Kidney epithelial cell (primary cell): ENCODE results near the gene HSPD1. TPM values are rescaled to one million over a fixed set of nuclear protein-coding genes. Genes with fewer than 3 reads are reported as not detected.
"Not testable (repeated sequence)": the region's sequence is repeated elsewhere in the genome, so short reads cannot be mapped to it uniquely, and the experiment has no call there.

Experiments used
- DNase-seq: peaks from one replicate; pipeline ENCODE4 v3.0.0-alpha.2; 2010; ENCODE audit warnings: low read depth
- H3K27me3 ChIP-seq: 2 replicates; pipeline ENCODE4 v1.6.0; 2011; ENCODE audit warnings: low read length; ENCODE audit not compliant: control insufficient read depth, insufficient read depth
- H3K36me3 ChIP-seq: 2 replicates; pipeline ENCODE4 v1.5.1; 2011; ENCODE audit warnings: low read length; ENCODE audit not compliant: control insufficient read depth, insufficient read depth
- H3K4me3 ChIP-seq: 2 replicates; pipeline ENCODE4 v1.5.1; 2011; ENCODE audit warnings: low read depth, mild to moderate bottlenecking, control low read depth, low read length
- CTCF ChIP-seq: IDR thresholded peaks from 2 replicates; pipeline ENCODE4 v1.5.1; 2011; ENCODE audit warnings: mild to moderate bottlenecking, moderate library complexity, low read length, control low read depth, inconsistent platforms; ENCODE audit not compliant: insufficient read depth, poor library complexity, severe bottlenecking
- total RNA-seq: library from RNA; depleted of rRNA; stranded (reverse); fragments of >200 nt; gene quantifications from 2 replicates; pipeline ENCODE4 v1.2.3, GENCODE V29; 2015

The HSPD1 gene
- total RNA-seq, 1 donor from 2014 or later = 237 TPM

- no peak overlapping the region for H3K4me3 ChIP-seq
- DNase-seq = no peak
- no peaks in the 10 kb centered on the region for H3K36me3 ChIP-seq
- no peaks in the 10 kb centered on the region for H3K27me3 ChIP-seq
- no peak for TF ChIP-seq CTCF
Observed at GRCh38 chr2:197495433-197496134, 4.1 kb downstream of the HSPD1 start.

- no peaks in the 10 kb centered on the region for H3K36me3 ChIP-seq
- TF ChIP-seq CTCF = no peak
- no peaks in the 10 kb centered on the region for H3K27me3 ChIP-seq
- DNase-seq = no peak
- no peak overlapping the region for H3K4me3 ChIP-seq
Observed at GRCh38 chr2:197487385-197487784, 12.3 kb downstream of the HSPD1 start.

- no peak for TF ChIP-seq CTCF
- no peak for DNase-seq
- Histone ChIP-seq H3K36me3 (no peaks in the 10 kb centered on the region), H3K27me3 (no peaks in the 10 kb centered on the region), H3K4me3 (no peak overlapping the region)
Observed at GRCh38 chr2:197486175-197486574, 13.5 kb downstream of the HSPD1 start.

GRCh38 chr2:197484248-197484647 is 15.4 kb downstream of the HSPD1 start:
- not testable (repeated sequence) for H3K36me3 ChIP-seq, H3K27me3 ChIP-seq, H3K4me3 ChIP-seq, DNase-seq

GRCh38 chr2:197480165-197481036 is 19.2 kb downstream of the HSPD1 start:
- Histone ChIP-seq H3K36me3 (peaks cover 1% of the 10 kb centered on the region), H3K27me3 (no peaks in the 10 kb centered on the region), H3K4me3 (no peak overlapping the region)
- DNase-seq = no peak
- TF ChIP-seq CTCF = no peak

- no peak for TF ChIP-seq CTCF
Observed at GRCh38 chr2:197477797-197478196, 21.8 kb downstream of the HSPD1 start.

More at GRCh38 chr2:197477797-197478196, 21.8 kb downstream of the HSPD1 start:
- no peak for DNase-seq
- no peak overlapping the region for H3K4me3 ChIP-seq
- no peaks in the 10 kb centered on the region for H3K27me3 ChIP-seq
- H3K36me3 ChIP-seq = peaks cover 1% of the 10 kb centered on the region
